GM23338 (cell line): ENCODE data around the gene STX8. TPM values are rescaled to one million over a fixed set of nuclear protein-coding genes. Genes with fewer than 3 reads are reported as not detected.

Source experiments
- ATAC-seq: fragments of 200-7000 bp; cut with Tn5 transposase; 3 replicates; pipeline ENCODE4 v1.9.1; 2020
- DNase-seq: peaks from one replicate; pipeline ENCODE4 v3.0.0-alpha.2; 2015; ENCODE audit warnings: low spot score
- H2AFZ ChIP-seq: fragments of 200-600 bp; sonication (generic); 2 replicates; pipeline ENCODE4 v1.8.0; 2016; ENCODE audit warnings: antibody characterized with exemption, mild to moderate bottlenecking, moderate library complexity
- H3F3A ChIP-seq: fragments of 200-600 bp; sonication (generic); replicated peaks from 2 replicates; pipeline ENCODE4 v1.8.0; 2017; ENCODE audit warnings: antibody characterized with exemption, mixed run types, low read depth
- H3K27ac ChIP-seq: fragments of 200-600 bp; sonication (generic); 2 replicates; pipeline ENCODE4 v1.6.1; 2016; ENCODE audit warnings: low read depth
- H3K27me3 ChIP-seq: fragments of 200-600 bp; sonication (generic); 2 replicates; pipeline ENCODE4 v1.8.0; 2016; ENCODE audit warnings: mild to moderate bottlenecking, mixed run types, moderate library complexity; ENCODE audit not compliant: insufficient read depth
- H3K36me3 ChIP-seq: fragments of 200-600 bp; sonication (generic); 2 replicates; pipeline ENCODE4 v1.8.0; 2016; ENCODE audit warnings: mild to moderate bottlenecking; ENCODE audit not compliant: insufficient read depth
- H3K4me1 ChIP-seq: fragments of 200-600 bp; sonication (generic); 2 replicates; pipeline ENCODE4 v1.8.0; 2016; ENCODE audit warnings: mild to moderate bottlenecking, moderate library complexity; ENCODE audit not compliant: insufficient read depth
- H3K4me2 ChIP-seq: fragments of 200-600 bp; sonication (generic); 2 replicates; pipeline ENCODE4 v1.7.1; 2017; ENCODE audit warnings: mixed run types
- H3K4me3 ChIP-seq: fragments of 200-600 bp; sonication (generic); 2 replicates; pipeline ENCODE4 v1.6.1; 2016; ENCODE audit warnings: mixed run types
- H3K79me2 ChIP-seq: fragments of 200-600 bp; sonication (generic); replicated peaks from 2 replicates; pipeline ENCODE4 v1.8.0; 2017; ENCODE audit warnings: mild to moderate bottlenecking; ENCODE audit not compliant: insufficient read depth
- H3K9me2 ChIP-seq: fragments of 200-600 bp; sonication (generic); 2 replicates; pipeline ENCODE4 v1.8.0; 2017; ENCODE audit not compliant: insufficient read depth
- H4K20me1 ChIP-seq: fragments of 200-600 bp; sonication (generic); replicated peaks from 2 replicates; pipeline ENCODE4 v1.8.0; 2017; ENCODE audit warnings: mild to moderate bottlenecking; ENCODE audit not compliant: insufficient read depth
- H3K27ac Mint-ChIP-seq: 2 replicates; pipeline ENCODE4 v1.8.0; 2020; ENCODE audit warnings: inconsistent platforms, mild to moderate bottlenecking, moderate library complexity, mixed read lengths
- H3K27me3 Mint-ChIP-seq: 3 replicates; pipeline ENCODE4 v1.8.0; 2022; ENCODE audit warnings: low read depth, mild to moderate bottlenecking, moderate library complexity, mixed read lengths, inconsistent platforms; ENCODE audit not compliant: insufficient read depth, poor library complexity
- H3K36me3 Mint-ChIP-seq: 3 replicates; pipeline ENCODE4 v1.8.0; 2021; ENCODE audit warnings: low read depth, mild to moderate bottlenecking, inconsistent platforms, moderate library complexity, mixed read lengths
- H3K4me1 Mint-ChIP-seq: 3 replicates; pipeline ENCODE4 v1.8.0; 2020; ENCODE audit warnings: mild to moderate bottlenecking, inconsistent platforms, mixed read lengths
- H3K4me3 Mint-ChIP-seq: 3 replicates; pipeline ENCODE4 v1.8.0; 2021; ENCODE audit warnings: moderate library complexity, mild to moderate bottlenecking, inconsistent platforms, mixed read lengths
- H3K9me3 Mint-ChIP-seq: 3 replicates; pipeline ENCODE4 v1.8.0; 2020; ENCODE audit warnings: moderate library complexity, mild to moderate bottlenecking, inconsistent platforms, mixed read lengths
- CREB1 ChIP-seq: fragments of 250-450 bp; sonication (Bioruptor Pico); IDR thresholded peaks from 2 replicates; pipeline ENCODE4 v1.5.0; 2020; ENCODE audit warnings: low read depth, mild to moderate bottlenecking, moderate library complexity
- CTCF ChIP-seq, 2 experiments: fragments of 200-600 bp in 1 of 2; sonication (generic) in 1 of 2; conservative IDR thresholded peaks; 2 replicates each; pipeline versions ENCODE4 v1.5.1 to v1.6.1; 2016 to 2017; ENCODE audit warnings: antibody characterized with exemption in 2 of 2, low read depth in 2 of 2, mild to moderate bottlenecking in 2 of 2, moderate library complexity in 1 of 2
- ETS1 ChIP-seq: IDR thresholded peaks from 2 replicates; pipeline ENCODE4 v1.6.1; 2016; ENCODE audit warnings: antibody characterized with exemption
- EZH2 ChIP-seq: fragments of 200-600 bp; sonication (generic); IDR thresholded peaks from one replicate; pipeline ENCODE4 v1.8.0; 2017; ENCODE audit warnings: antibody characterized with exemption, mild to moderate bottlenecking, low read depth; ENCODE audit not compliant: unreplicated experiment
- EZH2phosphoT487 ChIP-seq: fragments of 200-600 bp; sonication (generic); IDR thresholded peaks from one replicate; pipeline ENCODE4 v1.8.1; 2018; ENCODE audit warnings: antibody characterized with exemption; ENCODE audit not compliant: unreplicated experiment
- JUNB ChIP-seq: IDR thresholded peaks from one replicate; pipeline ENCODE4 v1.6.1; 2016; ENCODE audit warnings: antibody characterized with exemption; ENCODE audit not compliant: unreplicated experiment
- NANOG ChIP-seq: IDR thresholded peaks from 2 replicates; pipeline ENCODE4 v1.6.1; 2016; ENCODE audit warnings: antibody characterized with exemption, borderline replicate concordance
- POLR2AphosphoS5 ChIP-seq: IDR thresholded peaks from 2 replicates; pipeline ENCODE4 v1.6.1; 2016; ENCODE audit warnings: antibody characterized with exemption, low read depth
- REST ChIP-seq: IDR thresholded peaks from one replicate; pipeline ENCODE4 v1.6.1; 2018; ENCODE audit warnings: antibody characterized with exemption; ENCODE audit not compliant: unreplicated experiment
- STAT1 ChIP-seq: IDR thresholded peaks from one replicate; pipeline ENCODE4 v1.6.1; 2016; ENCODE audit warnings: antibody characterized with exemption; ENCODE audit not compliant: unreplicated experiment
- ZNF114 ChIP-seq: fragments of 250-450 bp; sonication (Bioruptor Pico); IDR thresholded peaks from 2 replicates; pipeline ENCODE4 v1.5.0; 2020; ENCODE audit warnings: mild to moderate bottlenecking, moderate library complexity
- ZNF331 ChIP-seq: fragments of 250-450 bp; sonication (Bioruptor Pico); IDR thresholded peaks from 2 replicates; pipeline ENCODE4 v1.5.0; 2020; ENCODE audit warnings: low read depth, mild to moderate bottlenecking, moderate library complexity
- ZNF462 ChIP-seq: fragments of 250-450 bp; sonication (Bioruptor Pico); IDR thresholded peaks from 2 replicates; pipeline ENCODE4 v1.5.0; 2020; ENCODE audit warnings: mild to moderate bottlenecking, moderate library complexity
- polyA plus RNA-seq: library from polyadenylated mRNA; unstranded; fragments of >200 nt; fragmentation: Nextera tagmentation; extraction: Ambion mirVana; gene quantifications from 2 replicates; pipeline ENCODE4 v1.2.1, GENCODE V29; 2016
- total RNA-seq: library from RNA; depleted of rRNA; stranded (reverse); fragments of >200 nt; shearing (Covaris generic); gene quantifications from 2 replicates; pipeline ENCODE4 v1.2.3, GENCODE V29; 2014

STX8 gene
- total and polyA plus RNA-seq, 2 experiments from 2014 or later: 59.4 to 82.3 TPM

GRCh38 chr17:9443811-9444210 is 131.8 kb downstream of the STX8 start:
- H3K4me3 ChIP-seq: no peak overlapping the region
- ATAC-seq: no peak

More at GRCh38 chr17:9443811-9444210, 131.8 kb downstream of the STX8 start:
- no peaks in the 10 kb centered on the region for H4K20me1 ChIP-seq
- no peaks in the 10 kb centered on the region for H3K27me3 ChIP-seq
- H3K9me3 Mint-ChIP-seq: peaks cover 5% of the 10 kb centered on the region; the same call in 2 of the 3 replicates
- H3F3A ChIP-seq: no peaks in the 10 kb centered on the region
- H3K9me2 ChIP-seq: no peaks in the 10 kb centered on the region; the same call in 1 of the 2 replicates
- H3K4me2 ChIP-seq: no peak overlapping the region
- H3K27ac ChIP-seq: no peak overlapping the region
- peaks cover 8% of the 10 kb centered on the region; the same call in 2 of the 3 replicates for H3K36me3 Mint-ChIP-seq
- H3K4me3 Mint-ChIP-seq: no peak overlapping the region
- H3K27me3 Mint-ChIP-seq: no peaks in the 10 kb centered on the region
- H3K36me3 ChIP-seq: no peaks in the 10 kb centered on the region
- no peak for TF ChIP-seq STAT1
- TF ChIP-seq ZNF331 (CRISPR knock-in tag): no peak
- no peak for TF ChIP-seq REST
- TF ChIP-seq NANOG: no peak
- no peak for TF ChIP-seq ETS1
- no peak for TF ChIP-seq EZH2
- TF ChIP-seq JUNB: no peak
- no peak for TF ChIP-seq POLR2AphosphoS5
- no peak for TF ChIP-seq ZNF114
- no peak for TF ChIP-seq EZH2phosphoT487
- no peak for TF ChIP-seq ZNF462 (CRISPR knock-in tag)
- TF ChIP-seq CREB1: no peak
- no peak for TF ChIP-seq CTCF (conservative IDR thresholded peaks at IDR 0.05; ENCODE audit: low read depth in 2 of 2)
- H2AFZ ChIP-seq: no peak overlapping the region
- no peaks in the 10 kb centered on the region for H3K79me2 ChIP-seq
- no peak overlapping the region for H3K27ac Mint-ChIP-seq
- DNase-seq: no peak
- H3K4me1 Mint-ChIP-seq: peaks cover 6% of the 10 kb centered on the region
- peaks cover 7% of the 10 kb centered on the region for H3K4me1 ChIP-seq
